GM23248 (cell line): ENCODE measurements around the gene LPCAT4.

ENCODE experiments used
- EZH2 ChIP-seq: fragments of 200-600 bp; sonication (generic); IDR thresholded peaks from 2 replicates; pipeline ENCODE4 v1.6.1; 2018; ENCODE audit warnings: antibody characterized with exemption, mild to moderate bottlenecking; ENCODE audit not compliant: insufficient read depth, poor library complexity, severe bottlenecking
- EZH2phosphoT487 ChIP-seq: fragments of 200-600 bp; sonication (generic); IDR thresholded peaks from 2 replicates; pipeline ENCODE4 v1.6.1; 2018; ENCODE audit warnings: antibody characterized with exemption, moderate library complexity, mild to moderate bottlenecking, low read depth; ENCODE audit not compliant: insufficient read depth

- TF ChIP-seq EZH2 = no peak
- TF ChIP-seq EZH2phosphoT487 = no peak
Observed at GRCh38 chr15:34324933-34325332, 42.1 kb downstream of the LPCAT4 start.
